Measurements from ENCODE around the gene WNK3. TPM values are rescaled to one million over a fixed set of nuclear protein-coding genes. Genes with fewer than 3 reads are reported as not detected.
A peak's percentile ranks its signal among the peaks of the same experiment; 100 is the strongest.

Gene WNK3
- total RNA-seq, 4 donors from 2014 or later, result 0.18 to 0.83 (median 0.53) TPM

DNA sequence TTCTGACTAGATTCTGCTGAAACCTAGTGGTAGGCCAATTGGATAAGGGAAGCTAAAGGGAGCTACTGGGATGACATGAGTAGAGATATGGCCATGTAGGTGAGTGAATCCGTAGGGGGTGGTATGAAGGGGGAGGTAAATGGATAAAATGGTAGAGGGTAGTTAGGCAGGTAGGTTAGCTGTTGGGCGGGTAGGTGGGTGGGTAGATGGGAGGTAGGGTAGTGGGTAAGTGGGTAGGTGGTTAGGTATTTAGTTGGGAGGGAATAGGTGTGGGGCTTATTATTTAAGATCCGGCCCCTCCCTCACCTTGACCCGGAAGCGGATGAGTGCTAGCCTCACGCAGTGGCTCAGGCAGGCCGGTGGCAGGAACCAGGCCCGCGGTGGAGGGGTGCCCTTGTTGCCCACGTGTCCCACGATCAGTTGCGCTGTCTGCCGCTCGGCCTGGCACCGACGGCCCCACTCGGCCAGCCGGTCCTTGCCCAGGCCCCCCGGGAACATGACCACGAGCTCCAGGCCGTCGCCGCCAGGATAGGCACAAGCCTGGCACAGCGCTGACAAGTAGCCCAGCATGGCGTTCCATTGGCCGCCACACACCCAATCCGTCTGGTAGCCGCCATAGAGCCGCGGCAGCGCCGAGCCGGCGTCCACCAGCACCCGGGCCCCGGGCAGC is 175.5 kb downstream of the WNK3 start:
- Histone ChIP-seq H3K4me3 (peak overlapping the region; percentile 70 to 87 (median 72)), H3K9me3 (no peaks in the 10 kb centered on the region), H3K27me3 (no peaks in the 10 kb centered on the region), H3K36me3 (no peaks in the 10 kb centered on the region), H3K27ac (peak overlapping the region; percentile 83 to 92 (median 88)), H3K4me1 (peaks cover 0 to 9% (median 2%) of the 10 kb centered on the region in 4 donors)
- TF ChIP-seq POLR2A (IDR thresholded peaks at IDR 0.05), result peak in 1 of 2 donors; percentile 9
- no peak for TF ChIP-seq CTCF (IDR thresholded peaks at IDR 0.05)
- DNase-seq, result peak; percentile 58 to 85 (median 75)

- no peak for TF ChIP-seq POLR2A (IDR thresholded peaks at IDR 0.05)
- TF ChIP-seq CTCF (IDR thresholded peaks at IDR 0.05), result no peak
- Histone ChIP-seq H3K9me3 (no peaks in the 10 kb centered on the region), H3K4me3 (peak overlapping the region in 2 of 4 donors; percentile 75 to 87), H3K4me1 (peaks cover 0 to 9% (median 2%) of the 10 kb centered on the region in 4 donors), H3K27ac (peak overlapping the region in 1 of 4 donors; percentile 86), H3K36me3 (no peaks in the 10 kb centered on the region), H3K27me3 (no peaks in the 10 kb centered on the region)
- DNase-seq, result no peak
These were observed 176.5 kb downstream of the WNK3 start for GRCh38 chrX:54181202-54181953.

DNA sequence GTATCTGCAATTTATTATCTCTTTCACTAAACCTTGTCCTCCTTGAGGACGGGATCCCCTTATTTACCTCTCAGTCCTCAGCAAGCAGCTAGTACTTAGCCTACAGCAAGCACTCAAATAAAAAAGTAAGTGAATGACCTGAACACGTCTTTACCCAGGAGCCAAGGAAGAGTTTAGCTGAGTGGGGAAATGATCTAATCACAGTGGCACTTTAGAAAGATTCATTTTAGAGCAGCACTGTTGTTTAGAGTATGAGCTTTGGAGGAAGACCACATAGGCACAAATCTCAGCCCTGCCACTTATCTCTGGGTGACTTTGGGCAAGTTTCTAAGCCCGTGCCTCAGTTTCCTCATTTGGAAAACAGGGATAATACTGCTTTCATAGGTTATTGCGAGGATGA is 177.4 kb downstream of the WNK3 start:
- Histone ChIP-seq H3K4me1 (peaks cover 0 to 9% (median 2%) of the 10 kb centered on the region in 4 donors), H3K27ac (no peak overlapping the region), H3K9me3 (no peaks in the 10 kb centered on the region), H3K4me3 (no peak overlapping the region), H3K36me3 (no peaks in the 10 kb centered on the region), H3K27me3 (no peaks in the 10 kb centered on the region)
- no peak for DNase-seq
- no peak for TF ChIP-seq CTCF (IDR thresholded peaks at IDR 0.05)
- no peak for TF ChIP-seq POLR2A (IDR thresholded peaks at IDR 0.05)

DNA sequence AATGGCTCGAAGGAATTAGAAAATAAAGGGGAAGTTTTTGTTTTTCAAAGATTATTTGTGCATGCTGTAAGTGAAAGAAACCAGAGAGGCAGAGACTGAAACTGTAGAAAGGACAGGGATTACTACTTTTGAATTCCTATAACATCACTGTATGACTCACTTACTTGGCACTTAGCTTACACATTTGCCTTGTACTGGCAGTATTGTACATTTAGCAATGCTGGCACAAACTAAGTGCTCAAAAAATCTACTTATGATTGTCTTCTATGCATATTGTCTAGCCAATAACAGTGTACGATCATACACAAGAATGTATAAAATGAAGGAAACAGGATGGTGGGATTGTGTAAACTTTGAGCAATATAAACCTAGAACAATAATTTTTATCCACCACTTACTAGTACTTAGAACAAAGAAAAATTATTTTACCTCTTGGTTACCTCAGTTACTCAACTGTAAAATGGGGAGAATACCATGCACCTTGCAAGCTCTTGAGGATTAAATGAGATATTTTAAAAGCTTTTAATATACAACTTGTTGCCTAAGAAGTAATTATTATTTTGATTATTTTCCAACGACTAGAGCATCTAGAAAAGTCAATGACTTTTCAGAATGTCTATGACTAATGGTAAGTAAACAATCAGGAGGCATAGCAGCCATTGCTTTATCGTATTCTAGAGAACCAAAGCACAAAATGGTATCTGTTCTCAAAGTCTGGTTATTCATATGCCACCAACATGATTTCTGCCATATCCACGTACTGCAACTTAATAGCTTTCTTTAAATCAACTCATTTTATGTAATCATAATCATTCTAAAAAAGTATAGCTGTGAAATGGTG is 179.5 kb downstream of the WNK3 start:
- no peak for DNase-seq
- no peak overlapping the region for H3K4me3 ChIP-seq
- no peaks in the 10 kb centered on the region for H3K27me3 ChIP-seq
- H3K36me3 ChIP-seq, result no peaks in the 10 kb centered on the region
- TF ChIP-seq POLR2A (IDR thresholded peaks at IDR 0.05) (no peak), CTCF (IDR thresholded peaks at IDR 0.05) (no peak)
- H3K4me1 ChIP-seq, result peaks cover 0 to 9% (median 2%) of the 10 kb centered on the region in 4 donors
- no peaks in the 10 kb centered on the region for H3K9me3 ChIP-seq
- H3K27ac ChIP-seq, result no peak overlapping the region

- no peak overlapping the region for H3K4me3 ChIP-seq
- no peaks in the 10 kb centered on the region for H3K9me3 ChIP-seq
- H3K36me3 ChIP-seq, result no peaks in the 10 kb centered on the region
- no peak overlapping the region for H3K27ac ChIP-seq
- H3K4me1 ChIP-seq, result peaks cover 0 to 9% (median 2%) of the 10 kb centered on the region in 4 donors
- DNase-seq, result no peak
- TF ChIP-seq CTCF (IDR thresholded peaks at IDR 0.05) (no peak), POLR2A (IDR thresholded peaks at IDR 0.05) (no peak)
- H3K27me3 ChIP-seq, result no peaks in the 10 kb centered on the region
These were observed 180.5 kb downstream of the WNK3 start for GRCh38 chrX:54177306-54177705.
